Endometrium (tissue), 2 donors: ENCODE data around the gene RAB1A.
"Not testable (repeated sequence)": the region's sequence is repeated elsewhere in the genome, so short reads cannot be mapped to it uniquely, and the experiment has no call there.

Experiments used
- FAIRE-seq: peaks from 2 replicates; lab custom pipeline; 2012; peaks lifted over from hg19 to GRCh38; lab: Jason Lieb, UNC
- donor health status: control.
- donor health status: control.

The RAB1A gene

DNA sequence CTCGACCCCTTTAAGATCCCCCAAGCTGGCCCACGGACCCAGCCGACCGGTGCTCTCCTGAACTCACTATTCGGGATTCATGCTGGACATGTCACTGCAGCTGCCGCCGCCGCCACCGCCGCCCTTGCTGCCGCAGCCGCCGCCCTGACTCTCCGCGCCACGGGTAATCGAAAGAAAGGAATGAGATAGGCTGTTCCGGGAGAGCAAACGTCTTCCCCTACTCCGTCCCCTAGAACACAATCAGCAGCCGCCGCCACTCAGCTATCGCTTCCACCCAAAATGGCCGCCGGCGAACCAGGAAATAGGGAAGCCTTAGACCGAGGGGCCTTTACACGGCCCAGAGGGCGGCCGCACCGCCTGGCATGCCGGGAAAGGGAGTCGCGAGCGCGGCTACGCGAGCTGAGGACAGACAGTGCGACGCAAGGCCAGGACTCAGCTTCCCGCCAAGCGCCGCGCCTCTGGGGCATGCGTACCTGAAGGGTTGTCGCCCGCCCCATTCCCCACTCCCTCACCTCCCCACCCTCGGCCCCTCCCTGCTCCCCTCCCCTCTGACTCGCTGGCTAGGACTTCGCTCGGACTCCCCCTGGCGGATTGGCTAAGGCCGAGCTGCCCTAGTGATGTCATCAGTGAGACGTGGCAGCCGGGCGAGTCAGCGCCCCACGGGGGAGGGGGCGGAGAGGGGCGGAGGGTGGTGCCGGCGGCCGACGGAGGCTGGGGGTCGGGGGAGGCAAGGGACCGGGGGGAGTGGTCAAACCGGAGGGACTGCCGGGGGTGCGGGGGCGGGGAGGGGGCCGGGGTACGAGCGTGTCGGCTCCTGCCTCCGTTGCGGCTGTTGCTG is at the start of gene RAB1A:
TSS of gene RAB1A (minus strand) at position 281 of the 838 bp plus-strand sequence. CDS start at position 90, 191 bp downstream.
- FAIRE-seq, result peak; percentile 29

- FAIRE-seq, result no peak
Measured at GRCh38 chr2:65177751-65178442, 48.0 kb upstream of the RAB1A start.

DNA sequence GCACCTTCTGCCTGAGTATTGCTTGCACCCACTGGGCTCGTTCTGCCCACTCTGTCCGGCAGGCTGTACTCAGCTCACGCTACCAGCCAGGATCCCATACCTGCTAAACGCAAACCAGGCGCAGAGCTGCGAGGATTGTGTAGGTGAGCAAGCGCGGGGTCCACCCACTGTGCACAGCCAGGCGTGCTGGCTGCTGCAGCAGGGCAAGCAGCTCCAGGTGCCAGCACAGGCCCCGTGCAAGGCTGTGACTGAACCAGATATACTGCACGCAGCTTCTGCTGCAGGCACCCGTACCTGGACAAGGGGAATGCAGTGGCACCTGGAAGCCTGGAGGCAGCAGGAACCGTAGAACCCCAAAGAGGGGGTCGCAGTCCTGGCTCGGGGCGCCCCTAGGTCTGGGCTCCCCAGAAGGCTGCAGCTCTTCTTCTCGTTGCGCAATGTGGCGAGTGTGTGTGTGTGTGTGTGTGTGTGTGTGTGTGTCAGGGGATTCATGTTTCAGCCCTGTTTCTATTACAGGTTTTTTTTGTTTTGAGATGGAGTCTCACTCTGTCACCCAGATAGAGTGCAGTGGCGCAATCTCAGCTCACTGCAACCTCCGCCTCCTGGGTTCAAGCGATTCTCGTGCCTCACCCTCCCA is 46.1 kb upstream of the RAB1A start:
- no peak for FAIRE-seq

- not testable (repeated sequence) for FAIRE-seq
Measured at GRCh38 chr2:65174031-65174430, 44.1 kb upstream of the RAB1A start.

DNA sequence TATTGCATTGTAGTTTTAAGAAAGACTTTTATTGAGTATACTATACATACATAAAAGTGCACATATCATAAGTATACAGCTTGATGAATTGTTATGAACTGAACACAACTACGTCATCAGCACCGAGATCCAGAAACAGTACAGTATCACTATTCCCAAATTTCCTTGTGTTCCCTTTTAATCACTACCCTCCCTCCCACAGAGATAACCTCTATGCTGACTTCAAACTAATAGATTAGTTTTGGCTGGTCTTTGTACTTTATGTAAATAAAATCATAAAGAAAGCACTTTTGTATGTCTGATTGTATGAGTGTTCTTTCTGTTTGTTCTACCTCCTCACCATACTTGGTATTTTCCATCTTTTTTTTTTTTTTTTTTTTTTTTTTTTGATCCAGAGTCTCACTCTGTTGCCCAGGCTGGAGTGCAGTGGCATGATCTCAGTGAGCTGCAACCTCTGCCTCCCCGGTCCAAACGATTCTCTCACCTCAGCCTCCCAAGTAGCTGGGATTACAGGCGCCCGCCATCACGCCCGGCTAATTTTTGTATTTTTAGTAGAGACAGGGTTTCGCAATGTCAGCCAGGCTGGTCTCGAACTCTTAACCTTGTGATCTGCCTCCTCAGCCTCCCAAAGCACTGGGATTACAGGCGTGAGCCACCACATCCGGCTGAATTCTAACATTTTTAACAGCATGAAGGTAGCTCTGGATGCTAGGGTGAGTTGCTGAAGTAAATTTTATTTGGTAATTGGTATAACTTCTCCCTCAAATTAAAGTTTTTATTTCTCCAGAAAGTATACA is 43.3 kb upstream of the RAB1A start:
- FAIRE-seq, result no peak

DNA sequence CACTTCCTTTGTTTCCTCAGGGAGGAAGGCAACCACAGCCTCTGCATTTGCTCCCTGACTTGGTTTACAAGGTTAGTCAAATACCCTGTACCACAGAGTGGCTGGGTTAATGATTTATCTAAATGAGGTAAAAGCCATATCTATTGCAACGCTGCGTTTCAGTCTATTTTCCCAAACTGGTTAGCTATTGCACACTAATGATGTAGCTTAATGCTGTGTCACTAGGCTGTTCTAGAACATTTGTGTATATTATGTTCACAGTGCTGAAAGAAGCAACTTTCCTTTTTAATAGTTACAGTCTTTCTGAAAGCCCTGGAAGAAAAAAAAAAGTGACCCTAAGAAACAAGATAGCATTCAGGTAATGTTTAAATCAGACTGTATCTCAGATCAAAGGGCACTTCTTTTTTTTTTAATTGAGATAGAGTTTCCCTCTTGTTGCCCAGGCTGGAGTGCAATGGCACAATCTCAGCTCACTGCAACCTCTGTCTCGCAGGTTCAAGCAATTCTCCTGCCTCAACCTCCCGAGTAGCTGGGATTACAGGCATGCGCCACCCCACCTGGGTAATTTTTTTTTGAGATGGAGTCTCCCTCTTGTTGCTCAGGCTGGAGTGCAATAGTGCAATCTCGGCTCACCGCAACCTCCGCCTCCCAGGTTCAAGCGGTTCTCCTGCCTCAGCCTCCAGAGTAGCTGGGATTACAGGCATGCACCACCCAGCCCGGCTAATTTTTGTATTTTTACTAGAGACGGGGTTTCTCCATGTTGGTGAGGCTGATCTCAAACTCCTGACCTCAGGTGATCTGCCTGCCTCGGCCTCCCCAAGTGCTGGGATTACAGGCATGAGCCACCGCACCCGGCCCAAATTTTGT is 40.9 kb upstream of the RAB1A start:
- FAIRE-seq, result not testable (repeated sequence)

- no peak for FAIRE-seq
Measured at GRCh38 chr2:65169760-65170136, 39.8 kb upstream of the RAB1A start.

- FAIRE-seq, result no peak
Measured at GRCh38 chr2:65165558-65165957, 35.7 kb upstream of the RAB1A start.

DNA sequence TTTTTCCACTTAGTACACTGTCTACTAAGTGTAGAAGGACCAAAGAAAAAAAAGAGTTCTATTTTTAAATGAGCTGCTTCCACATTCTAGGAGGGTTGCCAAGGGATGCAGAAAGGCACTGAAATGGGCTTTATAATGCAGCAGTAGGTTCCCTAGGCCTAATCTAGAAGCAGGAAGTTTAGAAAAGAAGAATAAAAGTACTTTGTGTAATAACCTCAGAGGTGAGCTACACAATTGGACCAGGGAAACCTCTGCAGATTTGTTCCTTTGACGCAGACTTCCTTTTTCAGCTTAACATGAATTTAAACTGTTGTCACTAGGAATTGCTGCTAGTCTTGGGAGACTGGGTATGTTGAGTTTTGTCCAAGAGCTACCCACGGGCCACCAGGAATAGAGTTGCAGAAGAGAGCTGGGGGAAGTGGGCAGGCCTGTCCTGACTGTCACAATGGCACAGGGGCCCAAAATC is 34.6 kb upstream of the RAB1A start:
- no peak for FAIRE-seq

GRCh38 chr2:65161551-65162100 is 31.7 kb upstream of the RAB1A start:
- FAIRE-seq, result no peak

GRCh38 chr2:65159906-65160305 is 30.0 kb upstream of the RAB1A start:
- no peak for FAIRE-seq

DNA sequence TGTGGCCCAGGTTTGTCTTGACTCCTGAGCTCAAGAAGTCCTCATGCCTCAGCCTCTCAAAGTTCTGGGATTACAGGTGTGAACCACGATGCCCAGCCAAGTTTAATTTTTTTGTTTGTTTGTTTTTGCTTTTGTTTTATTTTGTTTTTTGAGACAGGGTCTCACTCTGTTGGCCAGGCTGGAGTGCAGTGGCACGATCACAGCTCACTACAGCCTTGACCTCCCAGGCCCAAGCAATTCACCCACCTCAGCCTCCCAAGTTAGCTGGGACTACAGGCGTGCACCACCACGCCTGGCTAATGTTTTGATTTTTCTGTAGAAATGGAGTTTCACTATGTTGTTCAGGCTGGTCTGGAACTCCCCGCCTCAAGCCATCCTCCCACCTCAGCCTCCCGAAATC is 29.4 kb upstream of the RAB1A start:
- FAIRE-seq, result no peak

GRCh38 chr2:65158557-65158956 is 28.7 kb upstream of the RAB1A start:
- no peak for FAIRE-seq

GRCh38 chr2:65157856-65158255 is 27.9 kb upstream of the RAB1A start:
- not testable (repeated sequence) for FAIRE-seq

GRCh38 chr2:65156041-65156440 is 26.1 kb upstream of the RAB1A start:
- FAIRE-seq, result no peak

GRCh38 chr2:65153515-65153914 is 23.6 kb upstream of the RAB1A start:
- no peak for FAIRE-seq

GRCh38 chr2:65146078-65146477 is 16.2 kb upstream of the RAB1A start:
- no peak for FAIRE-seq

DNA sequence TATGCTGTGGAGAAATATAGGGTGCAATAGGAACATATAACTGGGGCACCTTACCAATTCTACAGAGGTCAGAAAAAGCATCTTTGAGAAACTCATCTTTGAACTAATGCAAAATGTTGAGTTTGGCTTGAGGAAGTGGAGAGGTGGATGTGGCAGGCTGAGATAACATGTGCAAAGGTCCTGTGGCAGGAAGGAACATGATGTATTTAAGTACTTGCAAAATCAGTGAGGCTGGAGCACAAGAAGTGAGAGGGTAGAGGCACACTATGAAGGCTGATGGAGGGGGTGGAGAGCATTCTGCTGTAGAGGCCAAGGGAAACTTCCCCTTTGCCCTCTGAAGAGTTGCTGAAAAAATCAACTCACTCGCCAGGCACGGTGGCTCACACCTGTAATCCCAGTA is 14.7 kb upstream of the RAB1A start:
- no peak for FAIRE-seq

DNA sequence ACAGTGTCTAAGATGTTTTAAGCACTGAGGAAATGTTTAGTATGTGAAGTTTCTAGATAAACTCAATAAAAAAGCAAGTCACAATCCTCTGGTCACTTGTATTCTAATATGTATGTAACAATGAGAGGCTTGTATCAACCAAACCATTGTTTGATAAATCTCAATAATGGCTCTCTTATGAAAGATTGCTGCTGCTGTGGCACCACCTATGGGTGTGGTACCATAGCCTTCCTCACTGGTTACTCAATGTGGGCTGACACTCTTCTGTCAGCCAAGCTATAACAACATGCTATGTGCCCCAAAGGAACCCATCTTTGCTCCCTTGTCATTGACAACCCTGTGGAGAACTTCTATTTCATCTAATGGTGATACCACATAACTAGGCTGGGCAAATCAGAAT is 12.6 kb upstream of the RAB1A start:
- no peak for FAIRE-seq

- no peak for FAIRE-seq
Measured at GRCh38 chr2:65137197-65137775, 7.4 kb upstream of the RAB1A start.
